HepG2 (cell line): ENCODE results near the gene CACNG4. TPM values are rescaled to one million over a fixed set of nuclear protein-coding genes. Genes with fewer than 3 reads are reported as not detected.

Source experiments
- ARHGAP35 ChIP-seq: sonication (generic); formaldehyde crosslinking; IDR thresholded peaks from 2 replicates; pipeline ENCODE4 v1.9.0; 2022; ENCODE audit warnings: mild to moderate bottlenecking, inconsistent platforms, moderate library complexity, missing genetic modification reagents, borderline replicate concordance
- ATAD3A ChIP-seq: sonication (generic); formaldehyde crosslinking; IDR thresholded peaks from 2 replicates; pipeline ENCODE4 v1.4.0; 2020; ENCODE audit warnings: missing genetic modification reagents
- CAMTA2 ChIP-seq: sonication (generic); formaldehyde crosslinking; IDR thresholded peaks from 2 replicates; pipeline ENCODE4 v1.4.0; 2020; ENCODE audit warnings: mild to moderate bottlenecking, missing genetic modification reagents, borderline replicate concordance
- CC2D1A ChIP-seq: sonication (generic); formaldehyde crosslinking; IDR thresholded peaks from 2 replicates; pipeline ENCODE4 v1.8.1; 2023; ENCODE audit warnings: mild to moderate bottlenecking, missing genetic modification reagents
- DR1 ChIP-seq: sonication (generic); formaldehyde crosslinking; IDR thresholded peaks from 2 replicates; pipeline ENCODE4 v1.8.0; 2021; ENCODE audit warnings: mild to moderate bottlenecking, missing genetic modification reagents, inconsistent platforms
- FLYWCH1 ChIP-seq: sonication (generic); formaldehyde crosslinking; IDR thresholded peaks from 2 replicates; pipeline ENCODE4 v1.8.1; 2023; ENCODE audit warnings: mild to moderate bottlenecking, missing genetic modification reagents
- FOXO1 ChIP-seq: sonication (generic); formaldehyde crosslinking; IDR thresholded peaks from 2 replicates; pipeline ENCODE4 v1.4.0; 2020; ENCODE audit warnings: missing genetic modification reagents
- GABPA ChIP-seq, 2 experiments: IDR thresholded peaks; 2 replicates each; pipeline ENCODE4 v1.6.1; 2011 to 2016; ENCODE audit warnings: low read depth in 2 of 2, low read length in 1 of 2, missing biosample characterization in 1 of 2, missing genetic modification characterization in 1 of 2
- HMG20B ChIP-seq: conservative IDR thresholded peaks from 2 replicates; pipeline ENCODE4 v1.6.1; 2016; ENCODE audit warnings: missing genetic modification reagents, missing compliant biosample characterization
- PHF5A ChIP-seq: IDR thresholded peaks from one replicate; pipeline ENCODE4 v1.6.1; 2018; ENCODE audit warnings: low read depth, missing genetic modification reagents; ENCODE audit not compliant: unreplicated experiment
- POLR2G ChIP-seq: fragments of 200-400 bp; formaldehyde crosslinking; IDR thresholded peaks from 2 replicates; pipeline ENCODE4 v1.6.1; 2018; ENCODE audit warnings: mild to moderate bottlenecking, low read depth, low read length, moderate library complexity
- RAD21 ChIP-seq: fragments of 450-650 bp; formaldehyde crosslinking; IDR thresholded peaks from 2 replicates; pipeline ENCODE4 v1.5.0; 2020; ENCODE audit warnings: mild to moderate bottlenecking
- ZNF124 ChIP-seq: sonication (generic); formaldehyde crosslinking; IDR thresholded peaks from 2 replicates; pipeline ENCODE4 v1.4.0; 2020; ENCODE audit warnings: missing genetic modification reagents
- ZNF20 ChIP-seq: sonication (generic); formaldehyde crosslinking; IDR thresholded peaks from 2 replicates; pipeline ENCODE4 v1.4.0; 2020; ENCODE audit warnings: mild to moderate bottlenecking, moderate library complexity, missing genetic modification reagents
- ZNF430 ChIP-seq: sonication (generic); formaldehyde crosslinking; IDR thresholded peaks from 2 replicates; pipeline ENCODE4 v1.9.0; 2021; ENCODE audit warnings: mild to moderate bottlenecking, missing genetic modification reagents
- polyA plus RNA-seq, 8 experiments: library from polyadenylated mRNA; depleted of rRNA in 3 of 8; stranded (reverse) in 7 of 8; unstranded in 1 of 8; fragments of >200 nt; fragmentation: Illumina TruSeq in 4 of 8; extraction: Trizol in 4 of 8; gene quantifications; 2 replicates each; pipeline versions ENCODE4 v1.2.1 to v1.2.3, GENCODE V29; 2011 to 2016; ENCODE audit warnings: low read depth in 4 of 8, missing spikeins in 1 of 8, mixed read lengths in 1 of 8; ENCODE audit not compliant: insufficient read depth in 1 of 8
- total RNA-seq, 5 experiments: library from RNA; depleted of rRNA; stranded (reverse); fragments of >200 nt; fragmentation: Illumina TruSeq; extraction: Trizol; gene quantifications; 2 replicates each; pipeline ENCODE4 v1.2.3, GENCODE V29; 2016; ENCODE audit warnings: low read depth in 1 of 5
- TF ChIP-seq, protein P1 (sequence below): sonication (generic); formaldehyde crosslinking; IDR thresholded peaks from 2 replicates; pipeline ENCODE4 v1.4.0; 2020; ENCODE audit warnings: missing genetic modification reagents, borderline replicate concordance
- TF ChIP-seq, protein P2 (sequence below): sonication (generic); formaldehyde crosslinking; IDR thresholded peaks from 2 replicates; pipeline ENCODE4 v1.4.0; 2020; ENCODE audit warnings: missing genetic modification reagents
- TF ChIP-seq, protein P3 (sequence below): IDR thresholded peaks from 2 replicates; pipeline ENCODE4 v1.6.1; 2016; ENCODE audit warnings: missing compliant biosample characterization, missing genetic modification reagents, borderline replicate concordance
- TF ChIP-seq, protein P4 (sequence below): sonication (generic); formaldehyde crosslinking; conservative IDR thresholded peaks from 2 replicates; pipeline ENCODE4 v1.8.0; 2022; ENCODE audit warnings: mild to moderate bottlenecking, moderate library complexity, missing genetic modification reagents
- TF ChIP-seq, protein P5 (sequence below): sonication (generic); formaldehyde crosslinking; IDR thresholded peaks from 2 replicates; pipeline ENCODE4 v1.8.0; 2022; ENCODE audit warnings: missing genetic modification reagents, low read depth, mild to moderate bottlenecking, borderline replicate concordance

CACNG4 gene
- total and polyA plus RNA-seq, 2 of the 13 experiments (the other 11 are each of a cell fraction or from before 2014, with no cell fraction given): 0.09 TPM

DNA sequence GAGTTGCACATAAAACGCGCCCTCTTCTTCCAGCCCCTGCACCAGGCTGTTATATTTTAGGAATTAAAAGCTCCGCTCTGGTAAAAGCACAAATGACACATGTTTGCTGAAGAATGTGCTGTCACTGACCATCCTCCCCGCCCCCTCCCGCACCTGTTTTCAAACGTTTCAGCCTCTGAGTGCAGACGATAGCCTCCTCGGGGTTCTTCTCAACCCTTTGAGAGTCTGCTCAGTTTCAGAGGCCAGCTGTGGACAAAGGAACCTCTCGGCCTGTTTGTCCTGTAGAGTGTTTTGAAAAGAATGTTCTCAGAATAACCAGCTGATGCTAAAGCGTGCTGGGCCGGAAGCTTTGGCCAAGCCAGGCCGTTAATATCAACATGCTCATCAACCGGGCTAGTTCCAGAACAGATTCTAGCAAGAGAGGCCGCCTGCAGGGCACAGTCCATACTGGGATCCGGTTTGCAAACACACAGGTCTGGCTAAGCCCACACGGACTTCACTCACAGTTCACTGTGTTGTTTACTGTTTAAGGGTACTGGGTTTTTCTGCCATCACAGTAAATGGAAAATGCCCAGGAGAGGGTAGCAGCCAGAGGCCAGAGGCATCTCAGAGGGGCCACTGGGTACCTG is 6.4 kb upstream of the CACNG4 start (continued):
- TF ChIP-seq, protein P1, sequence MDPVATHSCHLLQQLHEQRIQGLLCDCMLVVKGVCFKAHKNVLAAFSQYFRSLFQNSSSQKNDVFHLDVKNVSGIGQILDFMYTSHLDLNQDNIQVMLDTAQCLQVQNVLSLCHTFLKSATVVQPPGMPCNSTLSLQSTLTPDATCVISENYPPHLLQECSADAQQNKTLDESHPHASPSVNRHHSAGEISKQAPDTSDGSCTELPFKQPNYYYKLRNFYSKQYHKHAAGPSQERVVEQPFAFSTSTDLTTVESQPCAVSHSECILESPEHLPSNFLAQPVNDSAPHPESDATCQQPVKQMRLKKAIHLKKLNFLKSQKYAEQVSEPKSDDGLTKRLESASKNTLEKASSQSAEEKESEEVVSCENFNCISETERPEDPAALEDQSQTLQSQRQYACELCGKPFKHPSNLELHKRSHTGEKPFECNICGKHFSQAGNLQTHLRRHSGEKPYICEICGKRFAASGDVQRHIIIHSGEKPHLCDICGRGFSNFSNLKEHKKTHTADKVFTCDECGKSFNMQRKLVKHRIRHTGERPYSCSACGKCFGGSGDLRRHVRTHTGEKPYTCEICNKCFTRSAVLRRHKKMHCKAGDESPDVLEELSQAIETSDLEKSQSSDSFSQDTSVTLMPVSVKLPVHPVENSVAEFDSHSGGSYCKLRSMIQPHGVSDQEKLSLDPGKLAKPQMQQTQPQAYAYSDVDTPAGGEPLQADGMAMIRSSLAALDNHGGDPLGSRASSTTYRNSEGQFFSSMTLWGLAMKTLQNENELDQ (CRISPR knock-in tag): no peak
- TF ChIP-seq, protein P2, sequence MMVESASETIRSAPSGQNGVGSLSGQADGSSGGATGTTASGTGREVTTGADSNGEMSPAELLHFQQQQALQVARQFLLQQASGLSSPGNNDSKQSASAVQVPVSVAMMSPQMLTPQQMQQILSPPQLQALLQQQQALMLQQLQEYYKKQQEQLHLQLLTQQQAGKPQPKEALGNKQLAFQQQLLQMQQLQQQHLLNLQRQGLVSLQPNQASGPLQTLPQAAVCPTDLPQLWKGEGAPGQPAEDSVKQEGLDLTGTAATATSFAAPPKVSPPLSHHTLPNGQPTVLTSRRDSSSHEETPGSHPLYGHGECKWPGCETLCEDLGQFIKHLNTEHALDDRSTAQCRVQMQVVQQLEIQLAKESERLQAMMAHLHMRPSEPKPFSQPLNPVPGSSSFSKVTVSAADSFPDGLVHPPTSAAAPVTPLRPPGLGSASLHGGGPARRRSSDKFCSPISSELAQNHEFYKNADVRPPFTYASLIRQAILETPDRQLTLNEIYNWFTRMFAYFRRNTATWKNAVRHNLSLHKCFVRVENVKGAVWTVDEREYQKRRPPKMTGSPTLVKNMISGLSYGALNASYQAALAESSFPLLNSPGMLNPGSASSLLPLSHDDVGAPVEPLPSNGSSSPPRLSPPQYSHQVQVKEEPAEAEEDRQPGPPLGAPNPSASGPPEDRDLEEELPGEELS (CRISPR knock-in tag): peak; percentile 90
- TF ChIP-seq DR1 (CRISPR knock-in tag) (no peak), ZNF430 (CRISPR knock-in tag) (peak; percentile 59; the same call in 1 of the 2 replicates), CAMTA2 (CRISPR knock-in tag) (0 out of 2 replicates have a peak, but pooled peaks have one; percentile 52), HMG20B (CRISPR knock-in tag) (no peak), GABPA (IDR thresholded peaks at IDR 0.05; ENCODE audit: low read depth, low read length) (no peak), GABPA (CRISPR knock-in tag; IDR thresholded peaks at IDR 0.05; ENCODE audit: low read depth) (peak; percentile 66; the same call in 1 of the 2 replicates), FLYWCH1 (0 out of 2 replicates have a peak, but pooled peaks have one; percentile 43), PHF5A (peak; percentile 82), ATAD3A (CRISPR knock-in tag) (no peak), POLR2G (0 out of 2 replicates have a peak, but pooled peaks have one; percentile 28), CC2D1A (CRISPR knock-in tag) (no peak), ZNF124 (CRISPR knock-in tag) (peak; percentile 44; the same call in 1 of the 2 replicates), RAD21 (CRISPR knock-in tag) (peak; percentile 36), ARHGAP35 (no peak; the same call in 1 of the 2 replicates), ZNF20 (CRISPR knock-in tag) (no peak), FOXO1 (peak; percentile 85; the same call in 1 of the 2 replicates)
- TF ChIP-seq, protein P3, sequence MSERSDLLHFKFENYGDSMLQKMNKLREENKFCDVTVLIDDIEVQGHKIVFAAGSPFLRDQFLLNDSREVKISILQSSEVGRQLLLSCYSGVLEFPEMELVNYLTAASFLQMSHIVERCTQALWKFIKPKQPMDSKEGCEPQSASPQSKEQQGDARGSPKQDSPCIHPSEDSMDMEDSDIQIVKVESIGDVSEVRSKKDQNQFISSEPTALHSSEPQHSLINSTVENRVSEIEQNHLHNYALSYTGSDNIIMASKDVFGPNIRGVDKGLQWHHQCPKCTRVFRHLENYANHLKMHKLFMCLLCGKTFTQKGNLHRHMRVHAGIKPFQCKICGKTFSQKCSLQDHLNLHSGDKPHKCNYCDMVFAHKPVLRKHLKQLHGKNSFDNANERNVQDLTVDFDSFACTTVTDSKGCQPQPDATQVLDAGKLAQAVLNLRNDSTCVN (CRISPR knock-in tag): peak; percentile 91; the same call in 1 of the 2 replicates
- TF ChIP-seq, protein P4, sequence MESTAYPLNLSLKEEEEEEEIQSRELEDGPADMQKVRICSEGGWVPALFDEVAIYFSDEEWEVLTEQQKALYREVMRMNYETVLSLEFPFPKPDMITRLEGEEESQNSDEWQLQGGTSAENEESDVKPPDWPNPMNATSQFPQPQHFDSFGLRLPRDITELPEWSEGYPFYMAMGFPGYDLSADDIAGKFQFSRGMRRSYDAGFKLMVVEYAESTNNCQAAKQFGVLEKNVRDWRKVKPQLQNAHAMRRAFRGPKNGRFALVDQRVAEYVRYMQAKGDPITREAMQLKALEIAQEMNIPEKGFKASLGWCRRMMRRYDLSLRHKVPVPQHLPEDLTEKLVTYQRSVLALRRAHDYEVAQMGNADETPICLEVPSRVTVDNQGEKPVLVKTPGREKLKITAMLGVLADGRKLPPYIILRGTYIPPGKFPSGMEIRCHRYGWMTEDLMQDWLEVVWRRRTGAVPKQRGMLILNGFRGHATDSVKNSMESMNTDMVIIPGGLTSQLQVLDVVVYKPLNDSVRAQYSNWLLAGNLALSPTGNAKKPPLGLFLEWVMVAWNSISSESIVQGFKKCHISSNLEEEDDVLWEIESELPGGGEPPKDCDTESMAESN (CRISPR knock-in tag): peak; percentile 60; the same call in 1 of the 2 replicates
- TF ChIP-seq, protein P5, sequence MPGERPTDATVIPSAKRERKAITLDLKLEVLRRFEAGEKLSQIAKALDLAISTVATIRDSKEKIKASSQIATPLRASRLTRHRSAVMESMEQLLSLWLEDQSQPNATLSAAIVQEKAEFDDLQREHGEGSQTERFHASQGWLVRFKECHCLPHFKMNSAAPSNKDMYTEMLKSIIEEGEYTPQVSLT (CRISPR knock-in tag): 0 out of 2 replicates have a peak, but pooled peaks have one; percentile 29
